ENCODE measurements around the gene STAC3. TPM values are rescaled to one million over a fixed set of nuclear protein-coding genes. Genes with fewer than 3 reads are reported as not detected.

Gene STAC3
- total RNA-seq, 1 donor from 2014 or later, result 0.94 TPM

DNA sequence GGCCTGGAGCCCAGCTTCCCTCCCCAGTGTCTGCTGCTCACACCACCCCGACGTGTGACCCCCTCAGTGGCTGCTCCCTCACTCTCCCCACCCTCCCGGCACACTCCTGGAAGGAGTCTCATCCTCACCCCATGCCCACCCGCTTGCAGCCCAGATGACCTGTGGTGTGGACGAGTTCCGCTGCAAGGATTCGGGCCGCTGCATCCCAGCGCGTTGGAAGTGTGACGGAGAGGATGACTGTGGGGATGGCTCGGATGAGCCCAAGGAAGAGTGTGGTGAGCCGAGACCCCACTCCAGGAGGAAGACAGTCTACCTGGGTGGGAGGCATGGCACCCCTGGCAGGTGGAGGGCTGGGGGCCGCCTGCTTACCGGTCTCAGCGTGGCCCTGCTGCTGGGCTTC, 49.4 kb downstream of the STAC3 start:
- DNase-seq (ENCODE audit: low spot score), result no peak
- intact Hi-C loops (cut with DNase I), result no loop called here

- DNase-seq (ENCODE audit: low spot score), result no peak
Measured at GRCh38 chr12:57201219-57201618, 49.8 kb downstream of the STAC3 start.

DNA sequence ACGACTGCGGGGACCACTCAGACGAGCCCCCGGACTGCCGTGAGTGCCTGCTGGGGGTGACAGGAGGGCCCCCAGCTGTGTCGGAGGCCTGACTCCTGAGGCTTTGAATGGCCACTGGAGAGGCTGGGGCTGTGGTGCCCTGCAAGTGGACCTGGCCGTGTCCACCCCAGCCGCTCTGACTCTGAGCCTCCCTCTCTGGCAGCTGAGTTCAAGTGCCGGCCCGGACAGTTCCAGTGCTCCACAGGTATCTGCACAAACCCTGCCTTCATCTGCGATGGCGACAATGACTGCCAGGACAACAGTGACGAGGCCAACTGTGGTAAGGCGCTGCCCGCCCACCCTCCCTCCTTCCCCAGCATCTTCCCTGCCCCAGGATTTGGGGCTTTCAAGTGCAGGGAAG, 50.5 kb downstream of the STAC3 start:
- intact Hi-C loops (cut with DNase I), result no loop called here
- DNase-seq (ENCODE audit: low spot score), result no peak

More at GRCh38 chr12:57201219-57201618, 49.8 kb downstream of the STAC3 start:
- intact Hi-C loops (cut with DNase I), result no loop called here

DNA sequence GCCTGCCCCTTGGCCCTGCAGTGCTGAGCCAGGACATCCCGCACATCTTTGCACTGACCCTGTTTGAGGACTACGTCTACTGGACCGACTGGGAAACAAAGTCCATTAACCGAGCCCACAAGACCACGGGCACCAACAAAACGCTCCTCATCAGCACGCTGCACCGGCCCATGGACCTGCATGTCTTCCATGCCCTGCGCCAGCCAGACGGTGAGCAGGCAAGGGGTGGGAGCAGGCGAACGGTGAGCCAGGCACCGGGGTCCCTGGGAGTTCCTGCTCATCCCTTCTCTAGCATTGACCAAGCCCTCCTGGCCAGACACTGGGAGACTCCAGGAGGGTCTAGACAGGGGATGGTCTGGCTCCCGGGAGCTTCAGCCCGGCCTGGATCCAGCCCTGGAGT, 51.8 kb downstream of the STAC3 start:
- DNase-seq (ENCODE audit: low spot score), result no peak
- intact Hi-C loops (cut with DNase I), result no loop called here

DNA sequence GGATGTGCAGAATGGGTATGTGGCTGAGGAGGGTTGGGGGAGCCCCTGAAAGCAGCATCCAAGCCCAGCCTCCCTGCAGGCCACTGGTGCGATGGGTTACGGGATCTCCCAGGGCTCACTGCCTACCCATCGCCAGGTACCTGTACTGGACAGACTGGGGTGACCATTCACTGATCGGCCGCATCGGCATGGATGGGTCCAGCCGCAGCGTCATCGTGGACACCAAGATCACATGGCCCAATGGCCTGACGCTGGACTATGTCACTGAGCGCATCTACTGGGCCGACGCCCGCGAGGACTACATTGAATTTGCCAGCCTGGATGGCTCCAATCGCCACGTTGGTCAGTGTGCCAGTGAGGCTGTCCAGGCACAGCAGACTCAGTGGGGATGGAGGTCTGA, 52.7 kb downstream of the STAC3 start:
- intact Hi-C loops (cut with DNase I), result no loop called here
- DNase-seq (ENCODE audit: low spot score), result no peak

- intact Hi-C loops (cut with DNase I), result no loop called here
- DNase-seq (ENCODE audit: low spot score), result no peak
Measured at GRCh38 chr12:57196956-57197355, 54.0 kb downstream of the STAC3 start.

GRCh38 chr12:57196439-57196838, 54.5 kb downstream of the STAC3 start:
- no peak for DNase-seq (ENCODE audit: low spot score)
- intact Hi-C loops (cut with DNase I), result no loop called here

GRCh38 chr12:57195611-57196371, 55.2 kb downstream of the STAC3 start:
- intact Hi-C loops (cut with DNase I), result no loop called here
- no peak for DNase-seq (ENCODE audit: low spot score)

DNA sequence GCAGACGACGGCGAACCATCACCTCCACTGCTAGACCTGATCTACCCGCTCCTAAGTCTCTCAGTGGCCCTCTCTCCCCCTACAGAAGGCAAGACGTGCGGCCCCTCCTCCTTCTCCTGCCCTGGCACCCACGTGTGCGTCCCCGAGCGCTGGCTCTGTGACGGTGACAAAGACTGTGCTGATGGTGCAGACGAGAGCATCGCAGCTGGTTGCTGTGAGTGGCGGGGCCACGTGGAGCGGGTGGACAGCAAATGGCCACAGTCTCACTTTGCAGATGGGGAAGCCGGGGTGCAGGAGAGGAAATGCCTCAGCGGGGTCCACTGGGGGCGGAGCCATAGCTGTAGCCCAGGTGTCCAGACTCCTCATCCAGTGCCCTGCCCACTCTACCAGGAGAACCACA, 55.8 kb downstream of the STAC3 start:
- no peak for DNase-seq (ENCODE audit: low spot score)
- intact Hi-C loops (cut with DNase I), result no loop called here

- DNase-seq (ENCODE audit: low spot score), result no peak
- intact Hi-C loops (cut with DNase I), result no loop called here
Measured at GRCh38 chr12:57194253-57194652, 56.7 kb downstream of the STAC3 start.

GRCh38 chr12:57193706-57194245, 57.2 kb downstream of the STAC3 start:
- no peak for DNase-seq (ENCODE audit: low spot score)
- intact Hi-C loops (cut with DNase I), result no loop called here

Small RNA genes lying within 50 kb of the gene (microRNA-seq; reads per million reads assigned to microRNA genes)
- not detected for gene MIR1228

Other genes starting within 250 kb of the STAC3 start
- gene ZBTB39, start 244.6 kb downstream of the STAC3 start, total RNA-seq, result 3.5 TPM
- not detected for gene TAC3, start 234.7 kb downstream of the STAC3 start, total RNA-seq
- 0.11 TPM for gene MYO1A, start 201.1 kb downstream of the STAC3 start, total RNA-seq
- gene NEMP1, start 172.4 kb downstream of the STAC3 start, total RNA-seq, result 2.4 TPM
- gene NAB2, start 162.1 kb downstream of the STAC3 start, total RNA-seq, result 37.9 TPM
- 42.1 TPM for gene STAT6, start 139.8 kb downstream of the STAC3 start, total RNA-seq
- gene LRP1, start 122.7 kb downstream of the STAC3 start, total RNA-seq, result 103 TPM
- gene LRP1-AS, start 103.6 kb downstream of the STAC3 start, total RNA-seq, result not detected
- 20.0 TPM for gene NXPH4, start 34.4 kb downstream of the STAC3 start, total RNA-seq
- gene SHMT2, start 21.5 kb downstream of the STAC3 start, total RNA-seq, result 38.8 TPM
- 77.7 TPM for gene R3HDM2, start 179.9 kb upstream of the STAC3 start, total RNA-seq
- gene INHBC, start 183.6 kb upstream of the STAC3 start, total RNA-seq, result not detected
- gene INHBE, start 204.1 kb upstream of the STAC3 start, total RNA-seq, result 0.73 TPM
- gene GLI1, start 208.6 kb upstream of the STAC3 start, total RNA-seq, result 0.83 TPM
- gene ARHGAP9, start 228.7 kb upstream of the STAC3 start, total RNA-seq, result 5.9 TPM
- gene MARS1, start 236.9 kb upstream of the STAC3 start, total RNA-seq, result 89.2 TPM

All from cardiac septum (tissue), 1 donor.